Measurements from ENCODE around the gene GOLGA6L7.
"Not testable (repeated sequence)": the region's sequence is repeated elsewhere in the genome, so short reads cannot be mapped to it uniquely, and the experiment has no call there.

Gene GOLGA6L7

DNA sequence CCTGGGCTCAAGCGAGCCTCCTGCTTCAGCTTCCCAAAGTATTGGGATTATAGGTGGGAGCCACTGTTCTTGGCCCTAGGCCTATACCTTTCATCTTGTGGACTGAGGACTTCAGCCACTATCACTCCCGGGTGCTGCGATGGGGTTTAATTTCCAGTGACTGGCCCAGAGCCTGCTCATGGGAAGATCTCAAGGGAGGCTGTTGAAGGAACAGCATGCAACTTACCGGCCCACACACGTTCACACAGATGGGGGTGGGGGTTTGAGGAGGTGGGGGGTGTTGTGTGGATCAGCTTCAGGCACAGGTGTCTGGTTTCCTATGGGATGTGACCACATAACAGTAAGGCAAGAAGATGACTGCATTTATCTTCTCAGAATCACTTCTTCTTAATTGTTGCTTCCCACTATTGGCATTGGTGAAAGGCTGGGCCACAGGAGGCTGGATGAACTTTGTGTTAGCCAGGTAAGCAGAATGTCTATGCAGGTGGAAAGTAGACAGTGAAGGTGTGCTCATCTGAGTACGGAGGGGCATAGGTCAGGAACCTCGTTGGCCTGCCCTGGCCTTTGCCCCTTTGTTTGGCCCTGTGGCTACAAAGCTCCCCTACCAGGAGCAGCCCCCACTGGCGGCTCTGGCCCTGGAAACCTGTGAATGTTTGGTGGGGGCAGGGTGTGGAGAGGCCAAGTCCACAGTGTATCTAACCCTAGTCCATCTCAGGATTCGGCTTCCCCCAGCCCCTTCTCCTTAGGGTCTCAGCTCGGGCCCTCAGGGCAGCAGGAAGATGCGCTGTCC lies 35.9 kb upstream of the GOLGA6L7 start:
- DNase-seq: no peak

GRCh38 chr15:28881600-28881999 lies 33.2 kb upstream of the GOLGA6L7 start:
- no peak for DNase-seq

DNA sequence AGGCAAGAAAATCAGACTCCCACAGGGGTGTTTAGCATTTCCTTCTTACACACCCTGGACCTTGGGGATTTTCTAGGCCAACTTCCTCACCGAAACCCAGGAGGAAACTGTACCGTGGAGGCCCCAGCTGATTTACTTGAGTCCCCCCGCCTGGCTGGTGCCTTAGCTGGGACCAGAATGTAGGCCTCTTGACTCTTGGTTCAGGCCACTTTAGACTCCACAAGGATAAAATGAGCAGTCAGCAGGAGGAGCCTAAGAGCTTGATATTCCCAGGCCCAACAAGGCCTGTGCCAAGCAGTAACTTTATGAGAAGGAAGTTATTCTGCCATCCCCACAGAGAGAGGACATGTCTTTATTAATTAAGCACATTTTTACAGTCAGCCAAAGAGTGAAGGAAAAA lies 32.7 kb upstream of the GOLGA6L7 start:
- DNase-seq: no peak

DNA sequence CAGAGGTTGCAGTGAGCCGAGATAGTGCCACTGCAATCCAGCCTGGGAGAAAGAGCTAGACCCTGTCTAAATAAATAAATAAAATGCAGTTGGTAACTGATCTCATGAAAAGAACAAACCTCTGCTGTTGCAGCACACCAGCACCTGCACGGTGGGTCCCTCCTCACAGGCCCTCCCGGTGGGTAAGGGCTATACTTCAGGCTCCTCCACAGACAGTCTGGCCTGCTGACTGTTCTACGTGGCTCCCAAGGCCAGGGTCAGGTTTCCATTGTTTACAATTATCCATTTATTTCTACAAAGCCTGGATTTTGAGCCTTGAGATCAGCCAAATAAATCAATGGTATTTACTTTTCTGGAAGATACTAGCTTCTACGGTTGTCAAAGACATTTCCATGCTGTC lies 32.2 kb upstream of the GOLGA6L7 start:
- no peak for DNase-seq

- DNase-seq: no peak
Measured at GRCh38 chr15:28879551-28879950, 31.1 kb upstream of the GOLGA6L7 start.

DNA sequence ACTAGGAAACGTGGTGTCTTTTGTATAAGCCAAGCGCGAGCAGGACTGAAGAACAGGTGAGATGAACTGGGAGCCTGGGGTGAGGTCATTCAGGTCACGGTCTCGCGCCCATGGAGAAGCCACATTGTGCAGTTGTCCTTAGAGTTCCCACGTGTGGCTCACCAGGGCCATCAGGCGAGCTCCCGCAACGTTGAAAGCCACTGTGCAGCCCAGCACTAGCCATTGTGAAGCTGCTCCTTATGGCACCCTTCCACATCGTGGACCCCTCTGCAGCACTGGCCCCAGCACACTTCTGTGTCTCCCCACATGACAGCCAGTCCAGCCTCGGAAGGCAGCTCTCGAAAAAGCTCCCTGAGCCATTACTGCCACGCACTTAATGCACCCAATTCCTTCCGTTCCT lies 29.8 kb upstream of the GOLGA6L7 start:
- DNase-seq: no peak

DNA sequence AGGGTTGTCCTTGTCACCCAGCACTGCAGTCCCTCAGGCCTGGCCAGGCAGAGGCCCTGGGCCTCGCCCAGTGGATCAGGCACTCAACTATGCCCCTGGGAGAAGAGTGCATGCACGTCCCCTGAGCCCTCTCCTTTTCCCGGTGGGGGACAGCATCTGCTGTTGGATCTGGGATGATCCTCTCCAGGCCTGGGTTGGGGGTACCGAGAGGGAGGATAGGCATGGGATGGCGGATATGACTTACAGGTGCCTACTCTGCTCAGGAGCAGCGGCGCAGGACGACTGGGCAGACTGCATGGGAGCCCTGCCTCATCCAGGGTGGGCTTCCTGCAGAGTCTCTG lies 28.4 kb upstream of the GOLGA6L7 start:
- DNase-seq: no peak

- DNase-seq: no peak
Measured at GRCh38 chr15:28876131-28876844, 27.8 kb upstream of the GOLGA6L7 start.

- DNase-seq: no peak
Measured at GRCh38 chr15:28875461-28876000, 27.1 kb upstream of the GOLGA6L7 start.

DNA sequence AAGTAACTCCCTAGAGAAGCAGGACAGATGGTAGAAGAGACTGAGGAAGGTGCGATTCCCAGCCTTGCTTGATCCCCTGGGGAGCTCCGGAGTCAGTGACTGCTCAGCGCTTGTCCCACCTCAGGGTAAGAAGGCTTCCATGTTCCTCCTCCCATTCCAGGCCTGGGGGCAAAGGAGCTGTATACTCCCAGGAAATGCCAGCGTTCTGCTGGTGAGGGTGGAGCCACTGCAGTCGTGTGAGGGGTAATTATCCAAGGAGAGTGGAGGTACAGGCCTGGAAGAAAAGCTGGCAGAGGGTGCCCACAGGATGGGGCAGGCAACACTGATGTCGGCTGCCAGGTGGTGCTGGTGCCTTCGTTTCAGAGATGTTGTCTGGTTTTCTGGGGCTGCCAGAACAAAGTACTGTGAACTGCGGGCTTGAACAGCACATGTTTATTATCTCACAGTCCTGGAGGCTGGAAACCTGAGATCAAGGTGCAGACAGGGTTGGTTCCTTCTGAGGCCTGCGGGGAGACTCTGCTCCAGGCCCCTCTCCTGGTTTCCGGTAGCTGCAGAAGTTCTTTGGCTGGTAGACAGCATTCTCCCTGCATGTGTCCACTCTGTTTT lies 25.2 kb upstream of the GOLGA6L7 start:
- no peak for DNase-seq

- DNase-seq: no peak
Measured at GRCh38 chr15:28873006-28873405, 24.6 kb upstream of the GOLGA6L7 start.

DNA sequence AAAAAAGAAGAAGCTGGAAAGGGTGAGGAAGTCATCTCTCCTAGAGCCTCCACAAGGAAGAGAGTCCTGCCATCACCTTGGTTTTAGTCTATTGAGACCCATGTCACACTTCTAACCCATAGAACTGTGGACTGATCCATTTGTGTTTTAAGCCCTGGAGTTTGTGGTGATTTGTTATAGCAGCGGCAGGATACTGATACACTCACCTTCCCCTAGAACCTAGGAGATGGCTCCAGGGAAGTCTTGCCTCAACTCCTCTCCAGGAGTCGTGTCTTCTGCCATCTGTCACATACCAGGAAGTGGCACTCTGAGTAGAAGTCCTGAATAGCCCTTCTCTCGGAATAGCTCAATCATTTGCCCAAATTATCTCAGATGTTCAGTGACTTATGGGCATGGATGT lies 22.7 kb upstream of the GOLGA6L7 start:
- no peak for DNase-seq

DNA sequence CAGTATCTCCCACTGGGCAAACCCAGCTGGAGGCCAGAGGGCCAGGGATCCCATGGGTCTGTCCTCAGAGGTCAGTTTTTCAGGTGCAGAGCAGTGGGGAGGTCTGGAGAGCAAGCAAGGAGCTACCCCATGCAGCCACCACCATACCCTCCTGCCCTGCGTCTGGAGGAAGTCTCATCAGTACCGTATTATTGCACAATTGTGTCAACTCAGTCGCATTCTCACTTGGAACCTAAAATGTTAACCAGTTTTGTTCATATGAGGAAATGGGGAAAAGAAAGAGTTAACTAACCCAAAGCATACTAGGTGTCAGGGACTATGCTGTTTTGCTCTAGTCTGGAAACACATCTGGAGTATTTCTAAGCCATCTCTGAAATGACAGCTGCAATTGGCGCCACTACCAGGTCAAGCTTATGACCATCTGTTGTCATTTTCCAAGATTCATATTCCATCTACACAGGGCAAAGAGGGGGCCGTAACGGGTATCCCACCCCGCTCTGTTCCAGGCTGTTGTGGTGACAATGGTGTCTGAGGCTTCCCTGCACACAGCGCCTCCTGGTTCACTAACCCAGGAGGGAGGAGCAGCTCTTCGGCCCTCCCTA lies 20.4 kb upstream of the GOLGA6L7 start:
- no peak for DNase-seq

DNA sequence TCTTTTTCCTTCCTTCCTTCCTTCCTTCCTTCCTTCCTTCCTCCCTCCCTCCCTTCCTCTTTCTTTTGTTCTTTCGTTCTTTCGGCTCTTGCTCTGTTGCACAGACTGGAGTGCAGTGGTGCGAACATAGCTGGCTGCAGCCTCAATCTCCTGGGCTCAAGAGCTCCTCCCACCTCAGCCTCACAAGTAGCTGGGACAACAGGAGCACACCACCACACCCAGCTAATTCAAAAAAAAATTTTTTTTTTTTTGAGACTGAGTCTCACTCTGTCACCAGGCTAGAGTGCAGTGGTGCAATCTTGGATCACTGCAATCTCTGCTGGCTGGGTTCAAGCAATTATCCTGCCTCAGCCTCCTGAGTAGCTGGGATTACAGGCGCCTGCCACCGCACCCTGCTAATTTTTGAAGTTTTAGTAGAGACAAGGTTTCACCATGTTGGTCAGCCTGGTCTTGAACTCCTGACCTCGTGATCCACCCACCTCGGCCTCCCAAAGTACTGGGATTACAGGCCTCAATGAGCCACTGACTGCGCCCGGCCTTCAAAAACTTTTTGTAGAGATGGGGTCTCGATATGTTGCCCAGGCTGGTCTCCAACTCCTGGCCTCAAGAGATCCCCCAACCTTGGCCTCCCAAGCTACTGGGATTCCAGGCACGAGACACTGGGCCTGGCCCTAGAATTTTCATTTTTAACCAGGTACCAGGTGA lies 13.3 kb upstream of the GOLGA6L7 start:
- DNase-seq: not testable (repeated sequence)

DNA sequence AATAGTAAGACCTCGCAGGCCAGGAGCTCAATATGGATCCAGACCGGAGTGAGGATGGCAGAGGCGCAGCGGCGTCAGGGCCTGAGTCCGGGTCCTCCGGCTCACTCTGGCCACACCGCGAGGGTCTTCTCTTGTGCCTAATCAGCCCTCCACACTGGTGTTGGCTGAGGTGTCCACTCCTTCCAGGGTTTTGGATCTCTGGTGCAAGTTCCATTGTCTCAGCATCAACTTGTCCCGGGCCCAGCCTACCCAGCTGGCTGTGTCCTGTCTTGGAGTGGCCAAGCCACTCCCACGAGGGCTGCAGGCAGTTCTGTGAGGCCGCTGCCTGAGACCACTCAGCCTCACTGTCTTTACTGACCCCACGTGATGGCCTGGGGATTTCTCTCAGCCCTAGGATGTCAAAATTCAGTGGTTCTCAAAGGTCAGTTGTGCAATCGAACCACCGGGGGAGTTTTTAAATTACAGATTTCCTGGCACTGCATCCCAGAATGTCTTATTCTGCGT lies 12.6 kb upstream of the GOLGA6L7 start:
- DNase-seq: no peak

GRCh38 chr15:28854578-28854977 lies 6.1 kb upstream of the GOLGA6L7 start:
- not testable (repeated sequence) for DNase-seq

DNA sequence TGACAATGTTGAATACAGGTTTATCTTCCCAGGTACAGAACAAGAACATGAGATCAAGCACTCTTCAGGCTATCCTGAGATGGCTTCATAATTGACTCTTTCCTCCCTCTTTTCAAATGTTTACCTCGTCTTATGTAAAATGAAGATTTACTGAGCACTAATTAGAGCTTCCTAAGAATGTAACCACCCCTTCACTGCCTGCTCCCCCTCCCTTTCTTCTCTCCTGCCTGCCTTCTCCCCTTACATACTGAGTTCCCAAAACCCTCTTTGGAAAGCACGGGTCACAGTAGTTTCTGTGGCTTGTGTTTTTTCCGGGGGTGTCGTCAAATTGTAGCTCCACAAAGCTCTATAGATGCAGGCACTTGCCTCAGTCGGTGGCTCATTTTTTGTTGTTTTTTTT lies 5.2 kb upstream of the GOLGA6L7 start:
- DNase-seq: not testable (repeated sequence)

DNA sequence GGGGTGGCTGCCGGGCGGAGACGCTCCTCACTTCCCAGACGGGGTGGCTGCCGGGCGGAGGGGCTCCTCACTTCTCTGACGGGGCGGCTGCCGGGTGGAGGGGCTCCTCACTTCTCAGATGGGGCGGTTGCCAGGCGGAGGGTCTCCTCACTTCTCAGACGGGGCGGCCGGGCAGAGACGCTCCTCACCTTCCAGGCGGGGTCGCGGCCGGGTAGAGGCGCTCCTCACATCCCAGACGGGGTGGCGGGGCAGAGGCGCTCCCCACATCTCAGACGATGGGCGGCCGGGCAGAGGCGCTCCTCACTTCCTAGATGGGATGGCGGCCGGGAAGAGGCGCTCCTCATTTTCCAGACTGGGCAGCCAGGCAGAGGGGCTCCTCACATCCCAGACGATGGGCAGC lies 1.3 kb upstream of the GOLGA6L7 start:
- DNase-seq: not testable (repeated sequence)

DNA sequence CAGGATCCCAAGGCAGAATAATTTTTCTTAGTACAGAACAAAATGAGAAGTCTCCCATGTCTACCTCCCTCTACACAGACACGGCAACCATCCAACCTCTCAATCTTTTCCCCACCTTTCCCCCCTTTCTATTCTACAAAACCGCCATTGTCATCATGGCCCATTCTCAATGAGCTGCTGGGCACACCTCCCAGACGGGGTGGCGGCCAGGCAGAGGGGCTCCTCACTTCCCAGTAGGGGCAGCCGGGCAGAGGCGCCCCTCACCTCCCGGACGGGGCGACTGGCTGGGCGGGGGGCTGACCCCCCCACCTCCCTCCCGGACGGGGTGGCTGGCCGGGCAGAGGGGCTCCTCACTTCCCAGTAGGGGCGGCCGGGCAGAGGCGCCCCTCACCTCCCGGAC lies 827 bp upstream of the GOLGA6L7 start:
- DNase-seq: not testable (repeated sequence)

DNA sequence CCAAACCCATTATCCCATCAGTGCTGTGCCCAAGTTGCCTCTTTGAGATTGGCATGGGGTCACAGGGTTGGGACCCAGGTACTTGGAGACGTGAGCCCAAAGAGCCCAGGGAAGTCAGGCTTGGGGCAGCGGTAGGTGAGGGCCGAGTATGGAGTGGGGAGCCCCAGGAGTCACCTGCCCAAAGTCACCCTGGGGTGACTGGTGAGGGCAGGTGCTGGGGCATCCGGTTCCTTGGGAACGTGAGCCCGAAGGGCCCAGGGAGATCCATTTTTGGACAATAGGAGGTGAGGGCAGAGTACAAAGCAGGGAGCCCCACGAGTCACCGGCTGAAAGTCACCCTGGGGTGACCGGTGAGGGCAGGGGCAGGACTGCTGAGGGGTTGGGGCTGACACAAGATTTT lies 485 bp downstream of the GOLGA6L7 start:
- DNase-seq: not testable (repeated sequence)

DNA sequence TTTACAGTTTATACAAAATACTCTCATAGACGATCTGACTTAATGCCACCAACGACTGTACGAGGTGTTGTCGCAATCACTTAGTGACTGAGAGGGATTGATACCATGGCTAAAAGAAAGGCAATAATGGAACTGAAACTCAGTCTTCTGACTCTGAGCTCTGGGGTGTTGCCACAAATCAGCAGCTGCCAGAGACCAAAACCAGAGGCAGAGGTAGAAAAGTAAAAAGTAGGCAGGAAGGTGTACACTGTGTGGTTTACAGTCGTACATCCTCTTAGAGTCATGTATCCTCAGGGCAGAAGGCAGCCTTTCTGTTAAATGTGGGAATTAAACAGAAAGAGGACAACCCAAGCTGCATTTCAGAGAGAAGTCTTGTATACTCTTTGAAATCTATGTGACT lies 1.2 kb downstream of the GOLGA6L7 start:
- not testable (repeated sequence) for DNase-seq

GRCh38 chr15:28844147-28844546 lies 4.3 kb downstream of the GOLGA6L7 start:
- not testable (repeated sequence) for DNase-seq

DNA sequence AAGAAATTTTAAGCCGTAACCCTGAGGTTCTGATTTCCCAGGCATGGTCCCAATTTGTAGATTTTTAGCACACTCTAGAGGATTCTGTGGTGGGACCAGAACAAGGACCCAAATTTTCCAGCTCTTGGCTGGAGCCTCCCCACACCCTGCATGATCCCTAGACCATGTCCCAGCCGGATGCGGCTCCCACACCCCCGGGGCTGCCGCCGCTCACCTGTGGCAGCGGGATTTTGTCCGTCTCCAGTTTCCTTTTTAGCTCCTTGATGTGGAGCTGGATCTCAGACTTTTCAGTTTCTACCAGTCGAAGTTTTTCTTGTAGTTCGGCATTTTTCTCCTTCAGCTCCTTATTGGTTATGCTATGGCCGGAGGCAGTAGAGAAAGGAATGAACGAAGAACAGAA lies 4.9 kb downstream of the GOLGA6L7 start:
- DNase-seq: not testable (repeated sequence)
